ENCODE data around the gene APOO. TPM values are rescaled to one million over a fixed set of nuclear protein-coding genes. Genes with fewer than 3 reads are reported as not detected.

APOO gene
- total RNA-seq, 2 experiments from 2014 or later, result 25.1 to 26.3 TPM

DNA sequence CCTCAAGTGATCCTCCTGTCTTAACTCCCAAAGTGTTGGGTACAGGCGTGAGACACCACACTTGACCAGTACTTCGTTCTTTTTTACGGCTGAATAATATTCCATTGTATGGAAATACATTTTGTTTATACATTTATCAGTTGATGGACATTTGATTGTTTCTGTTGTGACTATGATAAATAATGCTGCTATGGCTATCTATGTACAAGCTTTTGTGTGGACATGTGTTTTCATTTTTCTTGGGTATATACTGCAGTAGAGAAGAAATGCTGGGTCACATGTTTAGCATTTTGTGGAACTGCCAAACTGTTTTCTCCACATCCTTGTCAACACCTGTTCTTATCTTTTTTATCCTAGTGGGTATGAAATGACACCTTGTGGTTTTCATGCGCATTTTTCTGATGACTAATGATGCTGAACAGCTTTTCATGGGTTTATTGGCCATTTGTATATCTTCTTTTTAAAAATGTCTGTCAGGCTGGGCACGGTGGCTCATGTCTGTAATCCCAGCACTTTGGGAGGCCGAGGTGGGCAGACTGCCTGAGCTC is 87.4 kb downstream of the APOO start:
- CTCF ChIA-PET, result interaction anchor here (0.6 to 1.6 kb wide), 2 partner anchors 30 to 81 kb away, joined by 3 to 5 read pairs; no protein-coding TSS in a partner anchor
- Mint-ChIP-seq H3K4me1 (peaks cover 15% of the 10 kb centered on the region), H3K4me3 (no peak overlapping the region), H3K9me3 (no peaks in the 10 kb centered on the region), H3K27ac (no peak overlapping the region), H3K27me3 (no peaks in the 10 kb centered on the region), H3K36me3 (ENCODE audit: low read depth) (no peaks in the 10 kb centered on the region)
- DNase-seq, result no peak
- POLR2A ChIA-PET, result interaction anchor here (0.7 to 1.8 kb wide), 4 partner anchors 37 to 82 kb away, joined by 3 to 6 read pairs (median 3); partner anchors contain the start of gene SAT1

DNA sequence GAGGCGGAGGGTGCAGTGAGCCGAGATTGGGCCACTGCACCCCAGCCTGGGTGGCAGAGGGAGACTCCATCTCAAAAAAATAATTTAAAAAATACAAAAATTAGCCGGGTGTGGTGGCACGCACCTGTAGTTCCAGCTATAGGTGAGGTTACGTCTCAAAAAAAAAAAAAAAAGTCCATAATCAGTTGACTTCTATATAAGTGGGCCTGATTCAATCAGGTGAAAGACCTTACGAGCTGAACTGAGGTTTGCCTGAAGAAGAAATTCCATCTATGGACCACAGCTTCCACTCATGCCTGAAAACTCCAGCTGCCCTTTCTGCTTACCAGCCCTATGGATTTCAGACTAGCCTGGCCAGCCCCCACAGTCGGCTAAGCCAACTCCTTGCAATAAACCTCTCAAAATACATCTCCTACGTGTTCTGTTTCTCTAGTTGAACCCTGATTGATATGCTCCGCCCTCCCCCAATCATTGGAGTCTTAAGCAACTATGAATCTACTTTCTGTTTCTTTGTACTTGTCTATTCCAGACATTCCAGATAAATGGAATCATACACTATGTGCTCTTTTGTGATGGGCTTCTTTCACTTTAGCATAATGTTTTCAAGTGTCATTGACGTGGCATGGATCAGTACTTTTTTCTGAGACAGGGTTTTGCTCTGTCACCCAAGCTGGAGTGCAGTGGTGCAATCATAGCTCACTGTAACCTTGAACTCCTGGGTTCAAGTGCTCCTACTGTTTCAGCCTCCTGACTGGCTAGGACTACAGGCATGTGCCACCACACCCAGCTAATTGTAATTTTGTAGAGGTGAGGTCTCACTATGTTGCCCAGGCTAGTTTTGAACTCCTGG is 88.1 kb downstream of the APOO start:
- H3K4me1 Mint-ChIP-seq, result peaks cover 15% of the 10 kb centered on the region
- ChIA-PET CTCF (interaction anchor here (0.6 to 1.6 kb wide), 2 partner anchors 29 to 82 kb away, joined by 3 to 5 read pairs; no protein-coding TSS in a partner anchor), POLR2A (interaction anchor here (0.8 to 1.8 kb wide), 3 partner anchors 37 to 82 kb away, joined by 3 to 6 read pairs (median 3); partner anchors contain the start of gene SAT1)
- no peaks in the 10 kb centered on the region for H3K27me3 Mint-ChIP-seq
- no peak for DNase-seq
- H3K36me3 Mint-ChIP-seq (ENCODE audit: low read depth), result no peaks in the 10 kb centered on the region
- no peaks in the 10 kb centered on the region for H3K9me3 Mint-ChIP-seq
- H3K4me3 Mint-ChIP-seq, result no peak overlapping the region
- H3K27ac Mint-ChIP-seq, result no peak overlapping the region

DNA sequence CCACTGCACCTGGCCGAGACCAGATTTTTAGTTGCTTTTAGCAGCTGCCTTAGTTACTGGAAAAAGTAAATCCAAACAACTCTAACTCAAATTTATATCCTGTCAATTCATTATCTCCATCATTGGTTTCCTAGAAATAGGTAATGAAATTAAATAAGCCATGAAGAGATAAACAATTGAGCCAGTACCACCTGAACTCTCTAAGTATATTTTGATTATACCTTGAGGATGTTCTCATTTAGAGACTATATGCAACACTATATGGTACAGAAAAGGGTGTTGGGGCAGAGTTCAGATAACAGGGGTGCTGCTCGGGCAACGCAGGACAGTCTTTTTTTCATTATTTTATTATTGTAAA is 89.8 kb downstream of the APOO start:
- ChIA-PET POLR2A (interaction anchor here (1.8 kb wide), 1 partner anchor 34 kb away, joined by 7 read pairs; the partner anchor contains the start of gene SAT1), CTCF (interaction anchor here (1.1 kb wide), 1 partner anchor 34 kb away, joined by 3 read pairs; no protein-coding TSS in a partner anchor)
- H3K4me1 Mint-ChIP-seq, result peaks cover 15% of the 10 kb centered on the region
- no peaks in the 10 kb centered on the region for H3K27me3 Mint-ChIP-seq
- H3K4me3 Mint-ChIP-seq, result no peak overlapping the region
- H3K36me3 Mint-ChIP-seq (ENCODE audit: low read depth), result no peaks in the 10 kb centered on the region
- H3K9me3 Mint-ChIP-seq, result no peaks in the 10 kb centered on the region
- no peak overlapping the region for H3K27ac Mint-ChIP-seq
- DNase-seq, result no peak

DNA sequence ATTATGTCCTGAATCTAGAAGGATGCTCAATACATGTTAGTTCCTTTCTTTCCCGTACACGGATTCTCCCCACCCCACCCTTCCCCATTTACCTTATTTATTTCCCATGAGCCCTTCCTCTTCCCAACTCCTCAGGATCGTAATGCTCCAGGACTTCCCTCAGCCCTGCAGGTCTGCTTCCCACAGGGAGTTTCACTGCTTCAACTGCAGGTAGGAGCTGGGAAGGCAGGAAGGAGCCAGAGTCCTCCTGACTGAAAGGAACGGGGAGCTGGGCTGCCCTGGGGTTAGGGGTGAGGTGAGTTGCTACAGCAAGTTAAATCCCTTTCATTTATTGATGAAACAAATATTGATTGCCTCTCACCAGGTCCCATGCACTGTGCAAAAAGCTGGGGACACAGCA is 91.6 kb downstream of the APOO start:
- Mint-ChIP-seq H3K27me3 (no peaks in the 10 kb centered on the region), H3K4me3 (no peak overlapping the region), H3K4me1 (peaks cover 15% of the 10 kb centered on the region), H3K27ac (no peak overlapping the region), H3K36me3 (ENCODE audit: low read depth) (no peaks in the 10 kb centered on the region), H3K9me3 (no peaks in the 10 kb centered on the region)
- CTCF ChIA-PET, result no interaction called here
- no peak for DNase-seq
- POLR2A ChIA-PET, result interaction anchor here (0.6 kb wide), 1 partner anchor 74 kb away, joined by 5 read pairs; no protein-coding TSS in a partner anchor

DNA sequence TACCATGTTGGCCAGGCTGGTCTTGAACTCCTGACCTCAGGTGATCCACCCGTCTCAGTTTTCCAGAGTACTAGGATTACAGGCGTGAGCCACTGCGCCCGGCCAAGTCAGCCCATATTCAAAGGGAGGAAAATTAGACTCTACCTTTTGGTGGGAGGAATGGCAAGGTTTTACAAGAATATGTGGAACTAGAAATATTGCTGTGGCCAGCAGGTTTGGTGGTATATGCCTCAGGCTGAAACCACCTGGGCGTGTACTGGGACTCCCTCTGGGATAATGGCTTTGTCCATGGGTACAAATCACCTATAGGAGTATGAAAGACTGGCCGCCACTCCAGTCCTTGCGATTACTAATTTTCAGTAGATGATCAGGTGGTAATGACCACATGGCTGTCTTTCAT is 92.4 kb downstream of the APOO start:
- Mint-ChIP-seq H3K4me1 (peaks cover 13% of the 10 kb centered on the region), H3K4me3 (no peak overlapping the region), H3K27ac (no peak overlapping the region), H3K36me3 (ENCODE audit: low read depth) (no peaks in the 10 kb centered on the region), H3K9me3 (no peaks in the 10 kb centered on the region), H3K27me3 (peaks cover 6% of the 10 kb centered on the region)
- POLR2A ChIA-PET, result no interaction called here
- no peak for DNase-seq
- CTCF ChIA-PET, result no interaction called here

DNA sequence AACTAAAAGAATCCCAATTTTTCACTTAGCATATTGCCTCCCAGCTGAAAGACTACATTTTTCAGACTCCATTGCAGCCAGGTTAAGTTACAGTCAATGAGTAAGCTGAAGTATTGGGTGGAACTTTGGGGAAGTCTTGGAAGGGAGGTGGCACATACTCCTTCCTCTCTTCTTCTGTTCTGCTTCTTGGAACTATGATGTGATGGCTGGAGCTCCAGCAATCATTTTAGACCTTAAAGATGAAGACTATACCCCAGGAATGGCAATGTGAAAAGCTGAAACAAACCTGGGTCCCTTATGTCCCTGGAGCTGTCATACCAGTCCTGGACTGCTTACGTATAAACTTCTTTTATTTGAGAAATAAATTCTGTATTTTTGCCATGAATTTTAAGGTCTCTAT is 93.9 kb downstream of the APOO start:
- Mint-ChIP-seq H3K4me3 (no peak overlapping the region), H3K36me3 (ENCODE audit: low read depth) (no peaks in the 10 kb centered on the region), H3K27ac (no peak overlapping the region), H3K27me3 (peaks cover 6% of the 10 kb centered on the region), H3K4me1 (peaks cover 6% of the 10 kb centered on the region), H3K9me3 (no peaks in the 10 kb centered on the region)
- CTCF ChIA-PET, result no interaction called here
- POLR2A ChIA-PET, result no interaction called here
- DNase-seq, result no peak

DNA sequence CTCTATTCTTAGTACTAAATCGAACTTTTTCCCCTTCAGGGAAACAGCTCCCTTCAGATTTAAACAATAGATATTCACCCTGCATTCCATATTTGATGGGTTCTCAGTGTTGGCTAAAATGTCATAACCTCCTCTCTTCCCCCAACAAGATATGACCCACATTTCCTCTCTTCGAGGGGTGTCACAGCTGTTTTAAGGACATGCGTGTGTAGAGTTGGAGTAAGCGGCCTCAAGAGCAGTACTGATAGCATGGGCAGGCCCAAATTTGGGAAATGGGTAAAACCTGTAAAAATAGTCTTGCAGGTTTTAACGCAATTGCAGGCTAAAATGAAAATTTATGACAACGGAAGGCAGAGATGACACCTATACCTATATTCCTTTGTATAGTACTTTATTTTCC is 96.1 kb downstream of the APOO start:
- no peak overlapping the region for H3K4me3 Mint-ChIP-seq
- no peaks in the 10 kb centered on the region for H3K9me3 Mint-ChIP-seq
- H3K4me1 Mint-ChIP-seq, result no peaks in the 10 kb centered on the region
- peaks cover 6% of the 10 kb centered on the region for H3K27me3 Mint-ChIP-seq
- no peak overlapping the region for H3K27ac Mint-ChIP-seq
- DNase-seq, result no peak
- H3K36me3 Mint-ChIP-seq (ENCODE audit: low read depth), result no peaks in the 10 kb centered on the region
- CTCF ChIA-PET, result no interaction called here
- POLR2A ChIA-PET, result no interaction called here

DNA sequence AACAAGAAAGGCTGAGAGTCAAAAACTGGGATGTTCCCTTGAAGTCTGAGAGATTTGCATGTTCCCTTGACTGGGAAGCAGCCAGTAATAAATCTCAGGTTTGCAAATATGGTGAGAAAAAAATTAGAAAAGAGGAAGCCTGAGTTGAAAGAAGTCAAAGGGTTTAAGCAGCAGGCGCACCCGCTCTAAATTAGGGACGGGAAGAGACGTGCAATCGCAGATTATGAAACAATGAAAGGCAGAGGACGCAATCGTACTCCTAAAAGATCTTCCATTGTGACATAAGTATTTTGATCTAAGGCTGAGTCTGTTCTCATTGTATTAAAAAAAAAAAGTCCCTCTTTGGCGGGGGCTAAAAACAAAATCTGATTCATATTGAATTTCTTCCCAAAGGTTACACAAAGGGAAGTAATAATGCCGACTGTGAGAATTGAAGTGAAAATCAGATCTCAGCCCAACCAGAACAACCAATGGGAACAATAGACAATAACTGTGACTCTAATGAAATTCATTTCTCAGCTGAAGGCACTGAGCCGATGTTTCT is 96.6 kb downstream of the APOO start:
- H3K36me3 Mint-ChIP-seq (ENCODE audit: low read depth), result no peaks in the 10 kb centered on the region
- ChIA-PET POLR2A (no interaction called here), CTCF (no interaction called here)
- no peak for DNase-seq
- no peaks in the 10 kb centered on the region for H3K9me3 Mint-ChIP-seq
- H3K27me3 Mint-ChIP-seq, result peaks cover 6% of the 10 kb centered on the region
- no peak overlapping the region for H3K4me3 Mint-ChIP-seq
- no peaks in the 10 kb centered on the region for H3K4me1 Mint-ChIP-seq
- no peak overlapping the region for H3K27ac Mint-ChIP-seq

DNA sequence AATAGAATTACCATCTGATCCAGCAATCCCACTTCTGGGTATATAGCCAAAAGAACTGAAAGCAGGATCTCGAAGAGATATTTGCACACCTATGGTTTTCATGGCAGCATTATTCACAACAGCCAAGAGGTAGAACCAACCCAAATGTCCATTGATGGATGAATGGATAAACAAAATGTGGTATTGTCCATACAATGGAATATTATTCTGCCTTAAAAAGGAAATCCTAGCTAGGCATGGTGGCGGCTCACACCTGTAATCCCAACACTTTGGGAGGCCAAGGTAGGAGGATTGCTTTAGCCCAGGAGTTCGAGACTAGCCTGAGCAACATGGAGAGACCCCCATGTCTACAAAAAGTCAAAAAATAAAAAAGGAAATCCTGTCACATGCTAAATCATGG is 97.5 kb downstream of the APOO start:
- Mint-ChIP-seq H3K27ac (no peak overlapping the region), H3K27me3 (peaks cover 6% of the 10 kb centered on the region), H3K36me3 (ENCODE audit: low read depth) (no peaks in the 10 kb centered on the region), H3K4me3 (no peak overlapping the region), H3K4me1 (no peaks in the 10 kb centered on the region), H3K9me3 (no peaks in the 10 kb centered on the region)
- no peak for DNase-seq
- ChIA-PET CTCF (no interaction called here), POLR2A (no interaction called here)

DNA sequence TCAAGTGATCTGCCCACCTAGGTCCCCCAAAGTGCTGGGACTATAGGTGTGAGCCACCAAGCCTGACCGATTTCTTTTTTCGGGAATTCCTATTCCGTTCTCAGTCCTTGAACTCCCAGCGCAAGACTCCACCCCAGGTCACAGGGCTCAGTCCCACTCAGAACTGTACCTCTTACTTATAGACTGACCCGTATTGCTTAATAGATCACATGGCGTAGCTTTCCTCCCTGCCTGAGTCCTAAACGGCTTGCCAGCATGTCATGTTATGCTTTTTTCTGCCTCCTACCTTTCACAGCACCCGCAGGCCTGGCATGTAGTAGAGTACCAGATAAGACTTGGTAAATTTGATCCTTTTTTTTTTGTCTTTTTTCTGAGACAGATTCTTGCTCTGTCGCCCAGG is 102.3 kb downstream of the APOO start:
- H3K27me3 Mint-ChIP-seq, result no peaks in the 10 kb centered on the region
- no peaks in the 10 kb centered on the region for H3K9me3 Mint-ChIP-seq
- ChIA-PET CTCF (no interaction called here), POLR2A (no interaction called here)
- H3K4me3 Mint-ChIP-seq, result no peak overlapping the region
- no peak for DNase-seq
- H3K36me3 Mint-ChIP-seq (ENCODE audit: low read depth), result no peaks in the 10 kb centered on the region
- H3K4me1 Mint-ChIP-seq, result peaks cover 4% of the 10 kb centered on the region
- no peak overlapping the region for H3K27ac Mint-ChIP-seq

DNA sequence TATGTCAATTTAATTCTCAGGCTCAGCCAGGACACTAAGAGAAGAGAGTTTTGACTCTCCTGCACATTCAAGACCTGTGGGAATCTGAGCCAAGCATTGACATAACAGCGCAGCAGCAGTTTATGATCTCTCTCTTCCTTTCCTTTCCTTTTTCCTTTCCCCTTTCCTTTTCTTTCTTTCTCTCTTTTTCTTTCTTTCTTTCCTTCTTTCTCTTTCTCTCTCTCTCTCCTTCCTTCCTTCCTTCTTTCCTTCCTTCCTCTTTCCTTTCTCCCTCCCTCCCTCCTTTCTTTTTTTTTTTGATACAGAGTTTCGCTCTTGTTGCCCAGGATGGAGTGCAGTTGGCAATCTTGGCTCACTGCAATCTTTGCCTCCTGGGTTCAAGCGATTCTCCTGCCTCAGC is 103.2 kb downstream of the APOO start:
- Mint-ChIP-seq H3K36me3 (ENCODE audit: low read depth) (no peaks in the 10 kb centered on the region), H3K4me1 (peaks cover 4% of the 10 kb centered on the region), H3K27ac (no peak overlapping the region), H3K27me3 (no peaks in the 10 kb centered on the region), H3K4me3 (no peak overlapping the region), H3K9me3 (no peaks in the 10 kb centered on the region)
- DNase-seq, result no peak
- ChIA-PET POLR2A (no interaction called here), CTCF (no interaction called here)

DNA sequence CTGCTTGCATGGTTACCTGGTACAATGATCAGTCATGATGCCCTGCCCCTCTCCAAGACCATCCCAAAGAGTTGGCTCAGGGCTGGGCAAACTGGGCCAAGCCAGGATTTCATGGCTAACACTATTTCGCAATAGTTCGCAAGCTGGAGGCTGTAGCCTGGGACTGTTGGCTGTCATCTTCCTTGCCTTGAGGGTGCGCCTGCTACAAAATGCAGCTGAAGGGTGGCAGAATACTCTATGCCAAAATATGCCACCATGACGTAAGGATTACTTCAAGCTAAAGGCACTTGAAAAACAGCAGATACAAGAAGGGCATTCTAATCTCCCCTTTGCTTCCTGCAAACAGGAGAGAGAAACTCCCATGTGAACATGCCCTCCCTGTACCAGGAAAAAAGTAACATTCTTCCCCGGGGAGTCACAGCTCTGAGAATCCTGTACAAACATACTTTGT is 103.8 kb downstream of the APOO start:
- ChIA-PET CTCF (no interaction called here), POLR2A (no interaction called here)
- DNase-seq, result no peak

DNA sequence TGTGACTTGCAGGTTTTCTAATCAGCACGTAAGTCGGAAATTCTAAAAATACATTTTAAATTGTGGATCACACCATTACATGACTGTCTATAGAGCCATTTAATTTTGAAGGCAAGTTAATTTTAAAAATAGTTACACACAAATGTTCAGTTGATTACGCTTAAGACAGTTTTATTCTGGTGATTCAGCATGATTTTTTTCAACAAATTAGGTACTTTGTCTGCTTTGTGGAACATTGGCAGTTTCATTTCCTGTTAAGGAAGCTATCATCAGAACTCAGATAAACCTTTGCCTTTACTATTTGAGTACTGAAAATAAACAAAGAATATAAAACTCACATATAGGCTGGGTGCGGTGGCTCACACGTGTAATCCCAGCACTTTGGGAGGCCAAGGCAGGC is 105.3 kb downstream of the APOO start:
- Mint-ChIP-seq H3K9me3 (no peaks in the 10 kb centered on the region), H3K4me1 (peaks cover 4% of the 10 kb centered on the region), H3K4me3 (no peak overlapping the region), H3K36me3 (ENCODE audit: low read depth) (no peaks in the 10 kb centered on the region), H3K27ac (no peak overlapping the region), H3K27me3 (no peaks in the 10 kb centered on the region)
- CTCF ChIA-PET, result no interaction called here
- no peak for DNase-seq
- POLR2A ChIA-PET, result interaction anchor here (1.6 kb wide), 1 partner anchor 16 kb away, joined by 3 read pairs; no protein-coding TSS in a partner anchor

More for the DNA sequence above, 103.8 kb downstream of the APOO start:
- Mint-ChIP-seq H3K4me1 (peaks cover 4% of the 10 kb centered on the region), H3K27ac (no peak overlapping the region), H3K36me3 (ENCODE audit: low read depth) (no peaks in the 10 kb centered on the region), H3K4me3 (no peak overlapping the region), H3K9me3 (no peaks in the 10 kb centered on the region), H3K27me3 (no peaks in the 10 kb centered on the region)

All from activated CD4-positive, alpha-beta memory T cell treated with anti-CD3 and anti-CD28 coated beads, Interleukin-2, amount 10 ng/mL, durations not matched to agents 7 days and 5 days (primary cell).